Measurements from ENCODE around the gene FAM184B. TPM values are rescaled to one million over a fixed set of nuclear protein-coding genes. Genes with fewer than 3 reads are reported as not detected.

The FAM184B gene
- total RNA-seq, 1 experiment from 2014 or later, result 0.07 TPM

- TF ChIP-seq TCF7L2 (IDR thresholded peaks at IDR 0.05; ENCODE audit: borderline replicate concordance, extremely low read depth, insufficient read depth, insufficient read length) (no peak), EZH2phosphoT487 (IDR thresholded peaks at IDR 0.05; ENCODE audit: borderline replicate concordance) (no peak)
Observed at GRCh38 chr4:17616283-17616682, 165.1 kb downstream of the FAM184B start (continued).

- RAD21 ChIA-PET (ENCODE audit: low non-redundant PET in 1 of 2, low total read pairs in 2 of 2, uncharacterized antibody in 2 of 2, unreplicated experiment in 2 of 2), result no interaction called here
- Histone ChIP-seq H3K9me3 (ENCODE audit: control insufficient read depth in 1 of 2, insufficient read depth in 1 of 2, low read depth in 1 of 2, low read length in 2 of 2) (no peaks in the 10 kb centered on the region), H3K79me2 (ENCODE audit: insufficient read depth, low read length) (peaks cover 53% of the 10 kb centered on the region), H3K4me1 (ENCODE audit: control insufficient read depth in 1 of 2, insufficient read depth in 2 of 2, low read length in 2 of 2) (peaks cover 5 to 12% of the 10 kb centered on the region in 2 experiments; a peak in 3 of 4 replicates), H3K27me3 (ENCODE audit: insufficient read depth, low read length) (no peaks in the 10 kb centered on the region), H4K20me1 (ENCODE audit: insufficient read depth) (no peaks in the 10 kb centered on the region), H2AFZ (ENCODE audit: low read depth, low read length, poor library complexity, severe bottlenecking) (peak within 1 kb of the TSS; percentile 95), H3K4me2 (ENCODE audit: low read length) (peak within 1 kb of the TSS; percentile 89), H3K9ac (ENCODE audit: low read length) (peak within 1 kb of the TSS; percentile 81), H3K36me3 (ENCODE audit: control insufficient read depth in 1 of 2, insufficient read depth in 2 of 2, low read length in 2 of 2) (peaks cover 10 to 11% of the 10 kb centered on the region in 2 experiments; a peak in 3 of 4 replicates), H3K4me3 (replicated peaks in 1 of 2; ENCODE audit: low read depth in 1 of 2, low read length in 2 of 2) (peak within 1 kb of the TSS; percentile 89 to 91), H3K9me2 (ENCODE audit: insufficient read depth) (no peaks in the 10 kb centered on the region), H3K27ac (ENCODE audit: low read depth, low read length) (peak within 1 kb of the TSS; percentile 48)
- POLR2A ChIA-PET, result interaction anchor here (0.6 kb wide), 1 partner anchor 30 kb away, joined by 4 read pairs; no protein-coding TSS in a partner anchor
- CTCF ChIA-PET, result no interaction called here
- ATAC-seq (peak; percentile 87), DNase-seq (ENCODE audit: low read depth, low spot score) (peak; percentile 87)
- intact Hi-C loops (cut with micrococcal nuclease), result loop anchor here (2.0 kb wide), 1 partner anchor 38 kb away; the partner anchor contains the start of gene LAP3
- TSS peak; percentile 86 for BruUV-seq (replicated peaks)
- no peak for TF ChIP-seq CTCF (IDR thresholded peaks at IDR 0.05 in 2 of 3, conservative IDR thresholded peaks at IDR 0.05 in 1 of 3; ENCODE audit: borderline replicate concordance in 1 of 3, insufficient read depth in 1 of 3, low read depth in 2 of 3, low read length in 2 of 3)
- TF ChIP-seq SRF (IDR thresholded peaks at IDR 0.05; ENCODE audit: low read depth), result no peak
- peak; percentile 35 for TF ChIP-seq ZBTB33 (IDR thresholded peaks at IDR 0.05; ENCODE audit: extremely low read depth, insufficient replicate concordance, low read length)
- TF ChIP-seq FOSL1 (IDR thresholded peaks at IDR 0.05; ENCODE audit: low read depth), result no peak
- no peak for TF ChIP-seq EZH2 (IDR thresholded peaks at IDR 0.05)
- TF ChIP-seq CBX3 (IDR thresholded peaks at IDR 0.05; ENCODE audit: low read depth), result no peak
- peak; percentile 90 for TF ChIP-seq CEBPB (IDR thresholded peaks at IDR 0.05; ENCODE audit: low read depth)
- no peak for TF ChIP-seq REST (IDR thresholded peaks at IDR 0.05; ENCODE audit: low read depth)
- no peak for TF ChIP-seq ZNF274 (IDR thresholded peaks at IDR 0.05; ENCODE audit: low read depth, low read length)
- TF ChIP-seq ZFX (IDR thresholded peaks at IDR 0.05), result peak; percentile 49; the same call in 1 of the 2 replicates
- TF ChIP-seq SP1 (IDR thresholded peaks at IDR 0.05; ENCODE audit: low read depth), result 0 out of 2 replicates have a peak, but pooled peaks have one; percentile 21
- TF ChIP-seq YY1 (IDR thresholded peaks at IDR 0.05; ENCODE audit: extremely low read depth, insufficient replicate concordance, low read depth, low read length), result peak; percentile 97
- TF ChIP-seq POLR2AphosphoS5 (IDR thresholded peaks at IDR 0.05; ENCODE audit: low read depth, low read length), result peak; percentile 96
- peak; percentile 22; the same call in 1 of the 2 replicates for TF ChIP-seq JUND (IDR thresholded peaks at IDR 0.05)
Observed at GRCh38 chr4:17614416-17615299, 166.8 kb downstream of the FAM184B start, which contains the start of gene MED28. Gene MED28, plus strand, starts transcription at chr4:17614641. Its CDS starts 14 bp downstream, at chr4:17614655.

Data from HCT116 (cell line).